Keratinocyte (primary cell): Measurements from ENCODE around the gene CBARP. TPM values are rescaled to one million over a fixed set of nuclear protein-coding genes. Genes with fewer than 3 reads are reported as not detected.

Experiments
- DNase-seq: peaks from one replicate; pipeline ENCODE4 v3.0.0-alpha.2; 2011; ENCODE audit warnings: low read depth, missing footprints, low spot score
- FAIRE-seq: peaks from 2 replicates; lab custom pipeline; 2011; peaks lifted over from hg19 to GRCh38; lab: Jason Lieb, UNC
- H2AFZ ChIP-seq: 2 replicates; pipeline ENCODE4 v1.6.0; 2012; ENCODE audit warnings: low read length, control low read depth, inconsistent platforms; ENCODE audit not compliant: control insufficient read depth
- H3K27ac ChIP-seq: 2 replicates; pipeline ENCODE4 v1.5.1; 2011; ENCODE audit warnings: low read length; ENCODE audit not compliant: control insufficient read depth, insufficient read depth
- H3K27me3 ChIP-seq: 3 replicates; pipeline ENCODE4 v1.6.0; 2011; ENCODE audit warnings: low read length; ENCODE audit not compliant: control insufficient read depth, insufficient read depth; ENCODE audit errors: extremely low read depth
- H3K36me3 ChIP-seq, 2 experiments: 2 replicates in 1 of 2; 3 replicates in 1 of 2; pipeline ENCODE4 v1.5.1; 2011; ENCODE audit warnings: low read length in 2 of 2, mild to moderate bottlenecking in 1 of 2; ENCODE audit not compliant: control insufficient read depth in 2 of 2, insufficient read depth in 2 of 2; ENCODE audit errors: extremely low read depth in 1 of 2
- H3K4me1 ChIP-seq: 3 replicates; pipeline ENCODE4 v1.5.1; 2011; ENCODE audit warnings: low read length; ENCODE audit not compliant: control insufficient read depth, insufficient read depth; ENCODE audit errors: extremely low read depth
- H3K4me2 ChIP-seq: 3 replicates; pipeline ENCODE4 v1.6.0; 2011; ENCODE audit warnings: low read depth, low read length; ENCODE audit not compliant: control insufficient read depth, insufficient read depth; ENCODE audit errors: extremely low read depth
- H3K4me3 ChIP-seq, 3 experiments: fragments of 200-600 bp in 1 of 3; sonication (generic) in 1 of 3; 2 replicates in 2 of 3; 3 replicates in 1 of 3; pipeline ENCODE4 v1.5.1; 2011 to 2016; ENCODE audit warnings: low read length in 3 of 3, mild to moderate bottlenecking in 3 of 3, control low read depth in 2 of 3, inconsistent platforms in 1 of 3, low read depth in 1 of 3, mixed read lengths in 1 of 3, mixed run types in 1 of 3, moderate library complexity in 1 of 3; ENCODE audit not compliant: control insufficient read depth in 2 of 3, insufficient read depth in 2 of 3; ENCODE audit errors: extremely low read depth in 1 of 3
- H3K79me2 ChIP-seq: 2 replicates; pipeline ENCODE4 v1.6.0; 2012; ENCODE audit warnings: low read length; ENCODE audit not compliant: control insufficient read depth, insufficient read depth
- H3K9ac ChIP-seq: 3 replicates; pipeline ENCODE4 v1.6.0; 2011; ENCODE audit warnings: low read length; ENCODE audit not compliant: control insufficient read depth, insufficient read depth; ENCODE audit errors: extremely low read depth
- H3K9me1 ChIP-seq: 3 replicates; pipeline ENCODE4 v1.6.0; 2011; ENCODE audit warnings: low read length; ENCODE audit not compliant: control insufficient read depth, insufficient read depth; ENCODE audit errors: extremely low read depth
- H3K9me3 ChIP-seq: 2 replicates; pipeline ENCODE4 v1.5.1; 2012; ENCODE audit warnings: low read depth, low read length; ENCODE audit not compliant: control insufficient read depth
- H4K20me1 ChIP-seq: 3 replicates; pipeline ENCODE4 v1.6.0; 2011; ENCODE audit warnings: low read length; ENCODE audit not compliant: control insufficient read depth, insufficient read depth; ENCODE audit errors: extremely low read depth
- CTCF ChIP-seq, 3 experiments: IDR thresholded peaks in 1 of 3; conservative IDR thresholded peaks in 1 of 3; optimal IDR thresholded peaks in 1 of 3; 2 replicates in 2 of 3; 3 replicates in 1 of 3; pipeline versions ENCODE3 to v1.5.1; 2011; ENCODE audit warnings: low read length in 3 of 3, mild to moderate bottlenecking in 3 of 3, moderate library complexity in 2 of 3, control low read depth in 1 of 3, inconsistent platforms in 1 of 3; ENCODE audit not compliant: insufficient read depth in 2 of 3; ENCODE audit errors: extremely low read depth in 1 of 3
- EZH2 ChIP-seq: IDR thresholded peaks from one replicate; pipeline ENCODE4 v1.6.1; 2012; ENCODE audit warnings: inconsistent platforms, mild to moderate bottlenecking, low read length, moderate library complexity
- dilution Hi-C: fragments of 300-500 bp; cut with MboI; formaldehyde crosslinking; loops from one replicate; pipeline ENCODE4 v1.7.0; 2020; ENCODE audit warnings: low sequenced_read_pairs; ENCODE audit not compliant: extremely low pct_ligation_motif_present
- polyA plus RNA-seq, 5 experiments: library from polyadenylated mRNA; depleted of rRNA in 3 of 5; stranded (reverse) in 3 of 5; stranded (forward) in 1 of 5; unstranded in 1 of 5; fragments of >200 nt; gene quantifications; 1 replicate in 1 of 5; 2 replicates in 3 of 5; 3 replicates in 1 of 5; pipeline versions ENCODE4 v1.2.1 to v1.2.3, GENCODE V29; 2011 to 2012; ENCODE audit warnings: missing spikeins in 2 of 5, low read depth in 1 of 5, low replicate concordance in 1 of 5

The CBARP gene
- polyA plus RNA-seq, 1 donor (not counting 4 experiments of a cell fraction or from before 2014, with no cell fraction given) = 0.93 TPM

- Histone ChIP-seq H3K27me3 (peaks cover 4% of the 10 kb centered on the region), H2AFZ (no peak overlapping the region), H3K9ac (peak overlapping the region; percentile 50), H3K4me3 (peak overlapping the region; percentile 40 to 59 (median 54)), H3K4me2 (peak overlapping the region; percentile 82), H4K20me1 (no peaks in the 10 kb centered on the region), H3K36me3 (peaks cover 4 to 13% of the 10 kb centered on the region in 2 experiments), H3K4me1 (peaks cover 63% of the 10 kb centered on the region), H3K27ac (peak overlapping the region; percentile 52), H3K9me3 (no peaks in the 10 kb centered on the region), H3K79me2 (peaks cover 17% of the 10 kb centered on the region), H3K9me1 (peaks cover 2% of the 10 kb centered on the region)
- DNase-seq = no peak
- FAIRE-seq = no peak
- TF ChIP-seq CTCF (optimal IDR thresholded peaks at IDR 0.05 in 1 of 3, IDR thresholded peaks at IDR 0.05 in 1 of 3, conservative IDR thresholded peaks at IDR 0.05 in 1 of 3; ENCODE audit: extremely low read depth in 1 of 3, insufficient read depth in 2 of 3, low read length in 3 of 3) (no peak), EZH2 (no peak)
- dilution Hi-C loops = no loop called here
Observed at GRCh38 chr19:1266129-1266915, 28.5 kb upstream of the CBARP start.

GRCh38 chr19:1265615-1266128 is 27.9 kb upstream of the CBARP start:
- H3K4me3 ChIP-seq = peak overlapping the region; percentile 11 to 59 (median 40)
- H2AFZ ChIP-seq = no peak overlapping the region
- peaks cover 58% of the 10 kb centered on the region for H3K4me1 ChIP-seq
- peaks cover 2% of the 10 kb centered on the region for H3K9me1 ChIP-seq
- FAIRE-seq (no peak), DNase-seq (no peak)
- peak overlapping the region; percentile 82 for H3K4me2 ChIP-seq
- H3K9me3 ChIP-seq = no peaks in the 10 kb centered on the region
- no peak for TF ChIP-seq CTCF (optimal IDR thresholded peaks at IDR 0.05 in 1 of 3, IDR thresholded peaks at IDR 0.05 in 1 of 3, conservative IDR thresholded peaks at IDR 0.05 in 1 of 3; ENCODE audit: extremely low read depth in 1 of 3, insufficient read depth in 2 of 3, low read length in 3 of 3)
- no peak for TF ChIP-seq EZH2
- H4K20me1 ChIP-seq = no peaks in the 10 kb centered on the region
- peak overlapping the region; percentile 52 for H3K27ac ChIP-seq
- peak overlapping the region; percentile 50 for H3K9ac ChIP-seq
- dilution Hi-C loops = no loop called here
- H3K36me3 ChIP-seq = peaks cover 0 to 7% of the 10 kb centered on the region in 2 experiments
- peaks cover 4% of the 10 kb centered on the region for H3K27me3 ChIP-seq
- H3K79me2 ChIP-seq = peaks cover 14% of the 10 kb centered on the region
